Measurements from ENCODE around the gene ROMO1. TPM values are rescaled to one million over a fixed set of nuclear protein-coding genes. Genes with fewer than 3 reads are reported as not detected.

The ROMO1 gene
- total RNA-seq, 4 donors from 2014 or later: 57.4 to 242 (median 150) TPM

DNA sequence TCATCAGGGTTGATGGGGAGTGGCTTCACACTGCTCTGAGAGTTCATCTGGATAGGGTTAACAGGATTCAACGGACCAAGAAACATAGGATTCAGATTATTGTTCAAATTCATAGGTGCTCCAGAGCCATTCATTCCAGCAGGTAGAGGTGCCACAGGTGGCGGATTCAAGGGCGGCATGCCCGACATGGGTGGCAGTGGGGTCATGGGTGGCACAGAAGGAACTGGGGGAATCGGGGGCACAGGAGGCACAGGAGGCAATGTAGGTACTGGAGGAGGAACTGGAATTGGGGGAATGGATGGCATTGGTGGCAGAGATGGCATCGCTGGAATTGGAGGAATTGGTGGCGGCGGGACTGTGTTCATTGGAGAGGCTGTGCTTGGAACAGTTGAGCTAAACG is 44.8 kb upstream of the ROMO1 start:
- no peak for DNase-seq (ENCODE audit: low spot score in 2 of 2)
- no peak for TF ChIP-seq POLR2A (IDR thresholded peaks at IDR 0.05)
- TF ChIP-seq, protein P1, sequence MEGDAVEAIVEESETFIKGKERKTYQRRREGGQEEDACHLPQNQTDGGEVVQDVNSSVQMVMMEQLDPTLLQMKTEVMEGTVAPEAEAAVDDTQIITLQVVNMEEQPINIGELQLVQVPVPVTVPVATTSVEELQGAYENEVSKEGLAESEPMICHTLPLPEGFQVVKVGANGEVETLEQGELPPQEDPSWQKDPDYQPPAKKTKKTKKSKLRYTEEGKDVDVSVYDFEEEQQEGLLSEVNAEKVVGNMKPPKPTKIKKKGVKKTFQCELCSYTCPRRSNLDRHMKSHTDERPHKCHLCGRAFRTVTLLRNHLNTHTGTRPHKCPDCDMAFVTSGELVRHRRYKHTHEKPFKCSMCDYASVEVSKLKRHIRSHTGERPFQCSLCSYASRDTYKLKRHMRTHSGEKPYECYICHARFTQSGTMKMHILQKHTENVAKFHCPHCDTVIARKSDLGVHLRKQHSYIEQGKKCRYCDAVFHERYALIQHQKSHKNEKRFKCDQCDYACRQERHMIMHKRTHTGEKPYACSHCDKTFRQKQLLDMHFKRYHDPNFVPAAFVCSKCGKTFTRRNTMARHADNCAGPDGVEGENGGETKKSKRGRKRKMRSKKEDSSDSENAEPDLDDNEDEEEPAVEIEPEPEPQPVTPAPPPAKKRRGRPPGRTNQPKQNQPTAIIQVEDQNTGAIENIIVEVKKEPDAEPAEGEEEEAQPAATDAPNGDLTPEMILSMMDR (IDR thresholded peaks at IDR 0.05): no peak
- WGBS, 2 donors: 94% methylated on average over 9 of the region's 9 CpGs

DNA sequence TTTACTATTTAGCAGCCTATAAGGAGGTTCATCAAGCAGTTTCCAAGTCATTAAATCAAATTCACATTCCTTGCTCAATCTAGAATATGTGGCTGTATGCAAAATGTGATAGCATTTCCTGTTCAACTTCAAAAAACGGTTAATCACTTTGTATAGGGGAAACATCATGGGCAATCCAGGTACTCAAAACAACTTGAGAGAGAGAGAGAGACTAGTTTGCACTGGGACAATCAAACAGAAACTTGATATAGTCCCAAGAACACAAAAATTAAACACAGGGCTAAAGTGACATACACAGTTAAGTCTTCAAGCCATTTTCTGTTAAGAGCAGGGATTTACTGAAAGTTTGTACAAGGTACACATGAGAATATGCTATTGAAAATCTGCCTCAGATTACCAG is 41.9 kb upstream of the ROMO1 start:
- 30 to 32% methylated on average over 1 of the region's 1 CpG for WGBS, 2 donors
- intact Hi-C loops (cut with DNase I; ENCODE audit: low total_unique reads): no loop called here
- DNase-seq (ENCODE audit: low spot score in 2 of 2): no peak
- H3K4me3 ChIP-seq (ENCODE audit: low read depth, poor library complexity, severe bottlenecking): no peak overlapping the region
- no peak for TF ChIP-seq POLR2A (IDR thresholded peaks at IDR 0.05)
- TF ChIP-seq, protein P1 (IDR thresholded peaks at IDR 0.05): no peak

More for the DNA sequence above, 44.8 kb upstream of the ROMO1 start:
- no peak overlapping the region for H3K4me3 ChIP-seq (ENCODE audit: low read depth, poor library complexity, severe bottlenecking)
- intact Hi-C loops (cut with DNase I; ENCODE audit: low total_unique reads): no loop called here

DNA sequence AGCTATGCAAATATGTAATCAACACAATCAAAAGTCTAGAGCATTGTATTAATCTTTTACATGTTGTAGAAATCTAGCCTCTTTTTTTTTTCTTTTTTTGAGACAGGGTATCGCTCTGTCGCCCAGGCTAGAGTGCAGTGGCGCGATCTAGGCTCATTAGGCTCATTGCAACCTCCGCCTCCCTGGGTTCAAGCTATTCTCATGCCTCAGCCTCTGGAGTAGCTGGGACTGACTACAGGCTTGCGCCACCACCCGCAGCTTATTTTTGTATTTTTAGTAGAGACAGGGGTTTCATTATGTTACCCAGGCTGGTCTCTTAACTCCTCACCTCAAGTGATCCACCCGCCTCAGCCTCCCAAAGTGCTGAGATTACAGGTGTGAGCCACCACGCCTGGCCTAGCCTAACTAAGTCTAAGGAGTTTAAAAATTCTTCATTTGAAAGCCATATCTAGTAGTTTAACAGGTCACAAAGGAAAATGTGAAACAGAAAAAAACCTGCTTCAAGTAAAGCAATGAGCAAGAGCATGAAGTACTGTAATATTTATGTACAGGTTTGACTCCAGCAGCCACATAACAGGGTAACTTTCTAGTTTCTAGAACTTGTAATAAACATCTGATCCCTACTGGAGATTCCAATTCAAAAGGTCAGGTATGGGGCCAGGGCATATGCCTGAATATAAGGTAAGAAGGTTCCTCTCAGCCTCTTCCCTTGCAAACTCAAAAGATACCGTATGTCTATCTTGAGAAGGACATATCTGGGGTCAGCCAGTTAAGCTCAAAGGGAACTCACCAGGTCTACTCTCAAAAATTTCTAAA is 38.9 kb upstream of the ROMO1 start:
- TF ChIP-seq, protein P1 (IDR thresholded peaks at IDR 0.05): no peak
- TF ChIP-seq POLR2A (IDR thresholded peaks at IDR 0.05): no peak
- intact Hi-C loops (cut with DNase I; ENCODE audit: low total_unique reads): no loop called here
- no peak for DNase-seq (ENCODE audit: low spot score in 2 of 2)
- WGBS, 2 donors: 93 to 97% methylated on average over 10 of the region's 10 CpGs
- no peak overlapping the region for H3K4me3 ChIP-seq (ENCODE audit: low read depth, poor library complexity, severe bottlenecking)

DNA sequence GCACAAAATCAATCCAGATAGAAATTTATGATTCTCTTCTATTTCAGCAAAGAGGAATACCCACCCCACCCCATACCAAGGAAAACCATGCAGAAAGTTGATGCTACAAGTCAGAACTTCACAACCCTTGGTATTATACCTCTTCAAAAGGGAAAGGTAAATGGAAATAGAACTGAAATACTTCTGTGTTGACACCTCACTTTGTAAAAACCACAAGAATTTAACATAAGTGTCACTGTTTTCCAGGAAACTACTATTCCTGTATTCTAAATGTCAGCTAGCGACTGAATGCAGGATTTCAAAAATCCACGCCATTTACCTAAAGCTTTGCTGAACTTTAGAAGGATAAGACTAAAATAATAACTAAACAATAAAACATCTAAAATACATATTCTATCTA is 38.2 kb upstream of the ROMO1 start:
- WGBS, 2 donors: 72 to 90% methylated on average over 2 of the region's 2 CpGs
- TF ChIP-seq POLR2A (IDR thresholded peaks at IDR 0.05): no peak
- TF ChIP-seq, protein P1 (IDR thresholded peaks at IDR 0.05): no peak
- intact Hi-C loops (cut with DNase I; ENCODE audit: low total_unique reads): no loop called here
- no peak overlapping the region for H3K4me3 ChIP-seq (ENCODE audit: low read depth, poor library complexity, severe bottlenecking)
- DNase-seq (ENCODE audit: low spot score in 2 of 2): no peak

DNA sequence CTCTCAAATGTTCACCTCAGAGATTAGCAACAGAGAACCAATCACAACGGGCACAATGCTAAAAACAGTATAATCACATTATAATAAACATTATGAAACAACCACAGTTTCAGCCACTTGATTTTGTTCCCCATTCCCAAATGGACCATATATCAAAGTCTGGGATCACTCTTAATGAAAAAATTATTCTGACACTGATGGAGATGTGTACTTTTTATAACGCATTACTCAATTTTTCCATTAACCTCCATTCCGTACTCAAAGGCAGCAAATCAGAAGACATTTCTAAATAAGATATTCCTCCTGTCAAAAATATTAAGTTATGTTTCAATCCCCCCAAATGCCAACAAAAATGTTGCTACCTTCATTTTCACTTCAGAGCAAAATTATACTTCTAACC is 37.3 kb upstream of the ROMO1 start:
- DNase-seq (ENCODE audit: low spot score in 2 of 2): no peak
- 16 to 17% methylated on average over 3 of the region's 3 CpGs for WGBS, 2 donors
- intact Hi-C loops (cut with DNase I; ENCODE audit: low total_unique reads): no loop called here
- no peak overlapping the region for H3K4me3 ChIP-seq (ENCODE audit: low read depth, poor library complexity, severe bottlenecking)
- TF ChIP-seq, protein P1 (IDR thresholded peaks at IDR 0.05): no peak
- no peak for TF ChIP-seq POLR2A (IDR thresholded peaks at IDR 0.05)

DNA sequence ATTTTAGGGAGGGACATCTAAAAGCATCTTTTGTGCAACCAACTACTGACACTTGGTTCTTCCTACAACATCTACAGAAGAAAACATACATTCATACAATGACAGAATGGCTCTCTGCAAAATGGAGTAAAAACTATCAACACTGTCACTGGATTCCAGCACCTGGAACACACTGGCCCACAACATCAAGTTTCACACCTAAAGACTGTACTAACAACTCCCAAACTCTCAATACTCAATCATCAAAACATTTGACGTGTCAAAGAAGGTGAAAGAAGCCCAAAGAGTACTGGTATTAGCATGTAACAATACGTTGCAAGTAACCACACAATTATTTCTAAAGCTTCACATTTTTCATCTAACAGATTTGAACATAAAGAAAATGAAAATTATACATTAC is 36.7 kb upstream of the ROMO1 start:
- 15 to 17% methylated on average over 2 of the region's 2 CpGs for WGBS, 2 donors
- DNase-seq (ENCODE audit: low spot score in 2 of 2): no peak
- TF ChIP-seq, protein P1 (IDR thresholded peaks at IDR 0.05): no peak
- TF ChIP-seq POLR2A (IDR thresholded peaks at IDR 0.05): no peak
- H3K4me3 ChIP-seq (ENCODE audit: low read depth, poor library complexity, severe bottlenecking): no peak overlapping the region
- intact Hi-C loops (cut with DNase I; ENCODE audit: low total_unique reads): no loop called here
